ENCODE results near the gene IRS1.

The IRS1 gene

GRCh38 chr2:226721541-226721940 is 78.1 kb downstream of the IRS1 start:
- H3K9ac ChIP-seq (ENCODE audit: low read depth, low read length) = no peak overlapping the region
- H3K27ac ChIP-seq (ENCODE audit: low read length) = no peak overlapping the region
- ATAC-seq (ENCODE audit: insufficient read depth, low read depth) (no peak), DNase-seq (no peak)
- H3K79me2 ChIP-seq (ENCODE audit: insufficient read depth, low read length) = no peaks in the 10 kb centered on the region
- H3K36me3 ChIP-seq (ENCODE audit: insufficient read depth, low read length) = no peaks in the 10 kb centered on the region
- H4K20me1 ChIP-seq (ENCODE audit: insufficient read depth, low read length) = no peaks in the 10 kb centered on the region
- no peak overlapping the region for H3K4me2 ChIP-seq (ENCODE audit: insufficient read depth, low read length)
- no peaks in the 10 kb centered on the region for H3K4me1 ChIP-seq (ENCODE audit: insufficient read depth, low read length)
- H3K9me3 ChIP-seq (ENCODE audit: insufficient read depth, low read length, severe bottlenecking) = no peaks in the 10 kb centered on the region
- H3K4me3 ChIP-seq (ENCODE audit: low read depth in 1 of 2, low read length in 2 of 2) = no peak overlapping the region
- H2AFZ ChIP-seq (ENCODE audit: low read depth, low read length) = no peak overlapping the region
- no peak for TF ChIP-seq CTCF (IDR thresholded peaks at IDR 0.05; ENCODE audit: borderline replicate concordance, extremely low read depth, low read length, poor library complexity, severe bottlenecking)
- no peak for TF ChIP-seq EZH2 (IDR thresholded peaks at IDR 0.05; ENCODE audit: borderline replicate concordance, low read depth, low read length, severe bottlenecking)
- H3K27me3 ChIP-seq (ENCODE audit: insufficient read depth, low read length, poor library complexity) = no peaks in the 10 kb centered on the region

GRCh38 chr2:226720948-226721347 is 78.7 kb downstream of the IRS1 start:
- Histone ChIP-seq H3K36me3 (ENCODE audit: insufficient read depth, low read length) (no peaks in the 10 kb centered on the region), H3K27ac (ENCODE audit: low read length) (no peak overlapping the region), H3K79me2 (ENCODE audit: insufficient read depth, low read length) (no peaks in the 10 kb centered on the region), H3K9ac (ENCODE audit: low read depth, low read length) (no peak overlapping the region), H2AFZ (ENCODE audit: low read depth, low read length) (no peak overlapping the region), H3K9me3 (ENCODE audit: insufficient read depth, low read length, severe bottlenecking) (no peaks in the 10 kb centered on the region), H3K4me2 (ENCODE audit: insufficient read depth, low read length) (no peak overlapping the region), H4K20me1 (ENCODE audit: insufficient read depth, low read length) (no peaks in the 10 kb centered on the region), H3K27me3 (ENCODE audit: insufficient read depth, low read length, poor library complexity) (no peaks in the 10 kb centered on the region), H3K4me1 (ENCODE audit: insufficient read depth, low read length) (no peaks in the 10 kb centered on the region), H3K4me3 (ENCODE audit: low read depth in 1 of 2, low read length in 2 of 2) (no peak overlapping the region)
- no peak for TF ChIP-seq CTCF (IDR thresholded peaks at IDR 0.05; ENCODE audit: borderline replicate concordance, extremely low read depth, low read length, poor library complexity, severe bottlenecking)
- no peak for TF ChIP-seq EZH2 (IDR thresholded peaks at IDR 0.05; ENCODE audit: borderline replicate concordance, low read depth, low read length, severe bottlenecking)
- no peak for DNase-seq
- no peak for ATAC-seq (ENCODE audit: insufficient read depth, low read depth)

GRCh38 chr2:226717719-226718118 is 81.9 kb downstream of the IRS1 start:
- Histone ChIP-seq H2AFZ (ENCODE audit: low read depth, low read length) (no peak overlapping the region), H3K4me3 (ENCODE audit: low read depth in 1 of 2, low read length in 2 of 2) (no peak overlapping the region), H4K20me1 (ENCODE audit: insufficient read depth, low read length) (no peaks in the 10 kb centered on the region), H3K79me2 (ENCODE audit: insufficient read depth, low read length) (no peaks in the 10 kb centered on the region), H3K27me3 (ENCODE audit: insufficient read depth, low read length, poor library complexity) (no peaks in the 10 kb centered on the region), H3K36me3 (ENCODE audit: insufficient read depth, low read length) (no peaks in the 10 kb centered on the region), H3K9me3 (ENCODE audit: insufficient read depth, low read length, severe bottlenecking) (no peaks in the 10 kb centered on the region), H3K4me2 (ENCODE audit: insufficient read depth, low read length) (no peak overlapping the region), H3K27ac (ENCODE audit: low read length) (no peak overlapping the region), H3K9ac (ENCODE audit: low read depth, low read length) (no peak overlapping the region), H3K4me1 (ENCODE audit: insufficient read depth, low read length) (no peaks in the 10 kb centered on the region)
- ATAC-seq (ENCODE audit: insufficient read depth, low read depth) (no peak), DNase-seq (no peak)
- no peak for TF ChIP-seq EZH2 (IDR thresholded peaks at IDR 0.05; ENCODE audit: borderline replicate concordance, low read depth, low read length, severe bottlenecking)

- Histone ChIP-seq H3K79me2 (ENCODE audit: insufficient read depth, low read length) (no peaks in the 10 kb centered on the region), H3K9me3 (ENCODE audit: insufficient read depth, low read length, severe bottlenecking) (no peaks in the 10 kb centered on the region), H3K4me3 (ENCODE audit: low read depth in 1 of 2, low read length in 2 of 2) (no peak overlapping the region), H3K9ac (ENCODE audit: low read depth, low read length) (no peak overlapping the region), H3K4me1 (ENCODE audit: insufficient read depth, low read length) (no peaks in the 10 kb centered on the region), H3K36me3 (ENCODE audit: insufficient read depth, low read length) (no peaks in the 10 kb centered on the region), H3K4me2 (ENCODE audit: insufficient read depth, low read length) (no peak overlapping the region), H4K20me1 (ENCODE audit: insufficient read depth, low read length) (no peaks in the 10 kb centered on the region), H3K27ac (ENCODE audit: low read length) (no peak overlapping the region), H2AFZ (ENCODE audit: low read depth, low read length) (no peak overlapping the region), H3K27me3 (ENCODE audit: insufficient read depth, low read length, poor library complexity) (no peaks in the 10 kb centered on the region)
- DNase-seq = no peak
- TF ChIP-seq CTCF (IDR thresholded peaks at IDR 0.05; ENCODE audit: borderline replicate concordance, extremely low read depth, low read length, poor library complexity, severe bottlenecking) (no peak), EZH2 (IDR thresholded peaks at IDR 0.05; ENCODE audit: borderline replicate concordance, low read depth, low read length, severe bottlenecking) (no peak)
- no peak for ATAC-seq (ENCODE audit: insufficient read depth, low read depth)
Observed at GRCh38 chr2:226716126-226716525, 83.5 kb downstream of the IRS1 start.
